Anterior cingulate cortex (tissue), 58 donors: Measurements from ENCODE around the gene MEI4.
"Not testable (repeated sequence)": the region's sequence is repeated elsewhere in the genome, so short reads cannot be mapped to it uniquely, and the experiment has no call there.

Experiments used
- DNase-seq, 58 donors: peaks; one replicate each; lab custom pipeline; 2025; lab: John Stamatoyannopoulos, UW

MEI4 gene

DNA sequence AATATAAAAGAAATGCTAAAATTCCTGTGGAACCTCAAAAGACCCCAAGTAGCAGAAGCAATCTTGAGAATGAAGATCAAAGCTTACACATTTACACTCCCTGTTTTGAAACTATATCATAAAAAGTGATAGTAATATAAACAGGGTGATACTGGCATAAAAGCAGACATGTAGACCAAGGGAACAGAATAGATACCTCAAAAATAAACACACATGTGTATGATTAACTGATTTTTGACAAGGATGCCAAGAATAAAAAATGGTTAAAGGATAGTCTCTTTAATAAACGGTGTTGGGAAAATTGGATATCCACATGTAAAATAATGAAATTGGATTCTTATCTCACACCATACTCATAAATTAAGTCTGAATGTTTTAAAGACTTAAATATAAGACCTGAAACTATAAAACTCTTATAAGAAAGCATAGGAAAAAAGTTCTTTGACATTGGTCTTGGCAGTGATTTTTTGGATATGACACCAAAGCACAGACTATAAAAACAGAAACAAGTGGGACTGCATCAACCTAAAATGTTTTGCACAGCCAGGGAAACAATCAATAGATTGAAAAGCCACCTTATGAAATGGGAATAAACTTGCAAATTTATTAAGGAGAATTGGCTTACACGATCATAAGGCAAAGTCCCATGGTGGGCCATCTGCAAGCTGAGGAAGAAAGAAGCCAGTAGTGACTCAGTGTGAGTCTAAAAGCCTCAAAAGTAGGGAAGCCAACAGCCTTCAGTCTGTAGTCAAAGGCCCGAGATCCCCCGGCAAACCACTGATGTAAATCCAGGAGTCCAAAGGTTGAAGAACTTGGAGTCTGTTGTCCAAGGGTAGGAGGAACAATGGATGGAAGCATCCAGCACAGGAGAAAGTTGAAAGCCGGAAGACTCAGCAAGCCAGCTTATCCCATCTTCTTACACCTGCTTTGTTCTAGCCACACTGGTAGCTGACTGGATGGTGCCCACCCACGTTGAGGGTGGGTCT lies 144.3 kb downstream of the MEI4 start:
- DNase-seq: no peak

DNA sequence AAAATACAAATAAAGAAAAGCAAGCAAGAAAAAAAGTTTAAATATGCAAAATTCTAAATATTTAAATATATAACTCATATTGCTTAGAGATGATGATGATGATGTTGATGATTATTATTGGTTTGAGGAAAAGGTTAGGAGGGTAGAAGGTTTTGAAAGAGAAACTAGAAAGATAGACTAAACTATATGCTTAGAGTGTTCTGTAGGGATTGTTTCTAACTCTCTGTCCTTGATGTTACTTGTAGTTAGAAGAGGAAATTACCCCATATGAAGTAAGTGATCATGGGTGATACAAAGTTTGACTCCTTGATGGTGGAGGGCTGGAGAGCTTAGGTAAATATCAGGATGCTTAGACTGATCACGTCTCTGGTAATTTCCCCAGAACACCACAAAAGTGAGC lies 159.5 kb downstream of the MEI4 start:
- DNase-seq: no peak

DNA sequence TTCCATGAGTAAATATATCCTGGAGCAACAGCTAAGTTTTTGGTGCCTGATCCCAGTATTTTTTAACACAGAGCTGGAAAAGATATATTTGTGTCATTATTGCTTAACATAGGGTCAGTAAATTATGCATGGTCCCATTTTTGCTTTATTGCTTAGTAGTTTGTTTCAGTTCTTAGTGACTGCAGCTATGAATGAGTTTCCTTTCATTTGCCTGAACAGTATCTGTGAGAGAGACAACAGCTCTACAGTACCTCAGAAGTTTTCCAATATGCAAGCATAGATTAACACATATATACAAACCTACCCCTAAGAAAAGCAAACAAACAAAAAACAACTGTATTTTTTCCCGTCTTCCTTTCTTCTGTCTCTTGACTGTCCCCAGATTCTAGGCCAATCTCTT lies 160.3 kb downstream of the MEI4 start:
- DNase-seq: no peak

DNA sequence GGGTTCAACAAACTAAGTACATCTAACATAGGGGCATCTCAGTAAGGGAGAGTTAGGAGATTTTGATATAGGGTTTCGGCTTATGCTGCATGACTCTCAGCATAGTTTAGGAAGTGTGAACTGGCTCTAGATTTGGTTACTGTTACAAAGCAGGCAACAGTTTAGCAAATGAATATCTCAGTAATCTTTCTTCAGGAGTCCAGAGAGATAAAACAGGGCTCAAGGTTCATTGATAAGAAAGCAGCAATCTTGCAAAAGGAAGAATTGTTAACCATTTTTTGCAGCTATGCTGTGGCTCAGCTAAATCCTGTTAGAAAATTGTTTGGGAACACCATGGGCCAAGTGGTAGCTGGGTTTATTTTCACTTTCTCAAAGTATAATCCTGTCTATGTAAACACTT lies 161.3 kb downstream of the MEI4 start:
- DNase-seq: no peak

DNA sequence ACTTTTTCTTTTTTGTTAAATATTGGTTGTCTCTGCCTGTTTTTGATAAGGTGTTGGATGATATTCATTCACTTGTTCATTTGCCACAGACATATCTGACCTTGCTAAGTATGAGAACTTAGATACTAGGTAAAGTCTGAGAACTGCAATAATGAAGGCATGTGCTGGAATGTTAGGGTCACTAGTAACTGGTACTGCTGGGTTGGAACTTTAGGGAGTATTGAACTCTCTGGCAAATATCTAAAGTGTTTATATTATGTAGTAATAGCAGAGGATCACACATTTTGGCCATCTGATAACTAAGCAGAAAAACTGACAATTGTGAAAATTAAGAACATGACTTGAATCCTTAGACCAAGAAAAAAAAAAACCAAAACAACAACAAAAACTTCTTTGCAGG lies 162.7 kb downstream of the MEI4 start:
- no peak for DNase-seq

DNA sequence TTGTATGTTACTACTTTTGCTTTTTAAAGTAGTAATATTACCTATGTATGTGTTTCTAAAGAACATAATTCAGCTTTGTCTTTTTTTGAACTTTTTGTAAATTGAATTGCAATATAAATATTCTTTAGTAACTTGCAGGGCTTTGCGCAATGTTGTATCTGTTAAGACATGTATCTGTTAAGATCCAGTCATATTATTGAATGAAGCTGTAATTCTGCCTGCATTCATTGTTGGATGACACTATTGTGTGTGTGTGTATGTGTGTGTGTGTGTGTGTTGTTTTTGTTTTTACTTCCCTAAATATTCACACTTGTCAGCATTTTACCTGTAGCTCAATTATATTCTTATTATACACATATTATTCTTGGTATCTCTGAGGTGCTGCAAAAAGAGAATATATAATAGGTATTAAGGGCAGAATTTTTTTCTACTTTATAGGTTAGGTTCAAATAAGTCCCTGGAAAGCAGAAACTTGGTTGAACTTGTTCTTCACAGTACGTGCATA lies 164.0 kb downstream of the MEI4 start:
- DNase-seq: no peak

DNA sequence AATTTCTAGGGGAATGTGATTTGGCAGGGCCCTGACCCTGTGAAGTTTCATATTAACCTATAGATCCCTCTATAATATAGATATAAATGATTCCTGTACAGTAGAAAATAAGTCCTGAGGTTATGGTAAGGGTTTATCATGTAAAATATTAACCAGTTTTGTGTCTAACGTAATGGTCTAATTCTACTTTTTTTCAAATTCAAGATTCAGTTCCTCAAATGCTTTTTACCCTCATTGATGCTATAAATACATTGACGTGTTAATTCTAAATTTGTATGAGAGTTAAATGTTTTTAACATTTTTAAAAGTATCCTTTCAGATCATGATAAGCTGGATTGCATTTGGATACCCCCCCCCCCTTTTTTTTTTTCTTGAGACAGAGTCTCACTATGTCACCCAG lies 169.4 kb downstream of the MEI4 start:
- no peak for DNase-seq

DNA sequence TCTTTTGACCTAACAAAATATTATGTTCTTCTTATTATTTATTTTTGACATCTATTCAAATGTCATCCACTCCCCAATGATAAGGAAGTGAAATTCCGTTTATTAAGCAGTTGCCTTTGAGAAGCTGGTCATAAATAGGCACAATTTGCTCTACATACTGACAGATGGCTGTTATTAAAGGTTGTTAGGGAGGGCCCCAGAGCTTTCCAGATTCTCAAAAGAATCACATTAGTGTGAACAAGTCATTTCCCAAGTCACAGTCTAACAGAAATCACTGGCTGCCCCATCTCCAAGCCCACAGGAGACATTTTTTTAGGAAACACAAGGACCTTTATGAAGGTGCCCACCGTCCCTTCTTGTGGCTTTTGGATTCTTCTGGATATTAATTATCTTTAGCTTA lies 172.4 kb downstream of the MEI4 start:
- DNase-seq: no peak

DNA sequence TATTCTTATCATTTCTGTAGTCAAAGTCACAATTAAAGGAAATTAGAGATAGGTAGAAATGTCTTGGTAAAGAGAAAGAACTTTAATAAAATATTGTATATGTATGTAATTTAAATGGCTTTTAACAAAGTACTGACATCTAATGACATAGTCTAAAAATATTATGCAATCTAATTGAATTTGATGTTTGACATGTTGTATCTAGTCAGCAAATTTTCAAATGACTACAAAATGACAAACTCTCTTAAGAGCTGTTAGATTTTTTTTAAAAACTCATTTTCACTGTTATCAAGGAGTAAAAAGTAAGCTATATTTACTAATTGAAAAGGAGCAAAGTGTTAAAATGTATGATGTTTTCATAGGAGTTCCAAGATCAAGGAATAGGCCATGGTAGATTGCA lies 176.9 kb downstream of the MEI4 start:
- DNase-seq: no peak

DNA sequence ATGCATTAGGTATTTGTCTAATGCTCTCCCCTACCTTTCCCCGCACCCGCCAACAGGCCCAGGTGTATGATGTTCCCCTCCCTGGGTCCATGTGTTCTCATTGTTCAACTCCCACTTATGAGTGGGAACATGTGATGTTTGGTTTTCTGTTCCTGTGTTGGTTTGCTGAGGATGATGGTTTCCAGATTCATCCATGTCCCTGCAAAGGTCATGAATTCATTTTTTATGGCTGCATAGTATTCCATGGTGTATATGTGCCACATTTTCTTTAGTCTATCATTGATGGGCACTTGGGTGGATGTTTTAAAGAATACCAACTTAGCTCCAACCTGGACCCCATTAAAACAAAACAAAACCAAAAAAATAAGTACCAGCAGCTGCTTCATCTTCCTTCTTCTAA lies 180.9 kb downstream of the MEI4 start:
- not testable (repeated sequence) for DNase-seq

DNA sequence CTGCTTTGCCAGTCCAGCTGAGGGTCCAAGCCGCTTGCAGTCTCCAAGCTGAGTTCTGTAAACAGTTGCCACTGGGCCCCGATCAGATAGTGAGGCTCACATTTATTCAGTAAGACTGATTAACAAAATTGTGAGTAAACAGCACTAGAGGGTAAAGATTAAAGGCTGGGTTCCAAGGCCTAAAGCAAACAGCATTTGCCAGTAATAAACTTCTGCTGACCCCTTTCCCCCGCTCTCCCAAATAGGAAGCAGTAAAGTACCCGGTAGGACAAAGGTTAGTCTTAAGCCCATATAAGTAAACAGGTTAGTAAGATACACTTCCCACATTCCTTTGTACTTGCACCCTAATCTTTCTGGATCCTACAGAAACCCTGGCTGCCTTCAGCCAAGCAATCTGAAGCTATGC lies 181.8 kb downstream of the MEI4 start:
- no peak for DNase-seq

DNA sequence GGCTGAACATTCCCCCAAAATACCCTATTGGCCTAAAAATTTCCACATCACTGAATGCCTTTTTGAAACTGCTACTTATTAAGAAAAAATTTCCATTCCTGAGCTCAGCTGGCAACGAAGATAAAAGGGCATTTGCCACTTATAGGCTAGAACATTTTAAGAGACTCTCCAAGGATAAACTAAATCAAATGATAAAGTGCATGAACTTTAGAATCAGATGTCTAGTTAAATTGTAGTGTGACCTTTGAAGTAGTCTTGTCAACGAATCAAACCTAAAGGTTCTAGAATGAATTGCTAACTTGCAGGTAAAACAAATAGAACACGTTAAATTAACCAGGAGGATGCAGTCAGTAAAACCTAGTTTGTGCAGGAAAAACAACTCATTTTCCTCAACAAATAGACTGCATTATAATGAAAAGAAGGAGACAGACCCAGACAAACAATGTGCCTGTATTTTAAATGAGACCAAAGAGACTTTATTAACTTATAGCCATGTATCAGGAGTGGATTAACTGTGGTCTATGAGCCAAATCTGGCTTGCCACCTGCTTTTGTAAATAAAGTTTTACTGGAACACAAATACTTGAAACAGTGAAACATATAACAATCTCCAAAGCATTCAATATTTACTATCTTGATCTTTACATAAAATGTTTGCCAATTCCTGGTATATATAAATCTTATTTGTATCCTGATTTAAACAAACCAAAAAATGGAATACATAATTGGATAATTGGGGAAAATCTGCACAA lies 184.4 kb downstream of the MEI4 start:
- no peak for DNase-seq

DNA sequence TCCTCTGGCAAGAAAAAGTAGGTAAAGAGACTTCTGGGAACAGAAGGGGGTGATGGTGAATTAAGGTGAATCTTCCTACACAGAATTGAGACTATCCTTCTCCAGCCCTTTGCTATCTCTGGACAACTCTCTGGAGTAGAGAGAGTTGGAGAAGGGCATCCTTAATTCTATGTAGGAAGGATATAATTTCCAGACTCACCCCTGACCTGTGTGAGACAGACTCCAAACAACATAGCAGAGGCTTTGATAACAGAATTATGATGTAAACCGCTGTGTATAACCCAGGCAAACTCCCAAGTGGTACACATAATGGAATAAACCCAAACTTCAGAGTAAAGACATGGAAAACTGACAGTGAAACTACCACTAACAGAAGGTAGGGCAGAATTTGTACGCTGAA lies 186.5 kb downstream of the MEI4 start:
- DNase-seq: no peak

DNA sequence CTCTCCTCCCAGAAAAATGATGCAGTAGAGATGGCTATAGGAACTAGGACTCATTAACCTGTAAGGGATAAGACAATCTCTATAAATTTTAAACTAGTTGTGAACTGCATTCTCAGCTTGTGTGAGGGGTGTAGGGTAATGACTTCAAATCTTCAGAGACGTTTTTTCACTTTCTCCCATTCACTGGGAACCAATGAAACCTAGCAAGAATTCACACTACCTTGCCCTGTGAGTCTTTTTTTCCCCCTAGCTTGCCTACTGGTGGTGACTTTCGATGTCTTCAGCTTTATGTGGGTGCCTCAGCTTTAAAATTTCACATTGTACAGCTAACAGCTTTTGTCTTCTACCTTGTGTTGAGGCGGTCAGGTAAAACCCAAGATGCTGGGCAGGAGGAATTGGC lies 192.0 kb downstream of the MEI4 start:
- no peak for DNase-seq

DNA sequence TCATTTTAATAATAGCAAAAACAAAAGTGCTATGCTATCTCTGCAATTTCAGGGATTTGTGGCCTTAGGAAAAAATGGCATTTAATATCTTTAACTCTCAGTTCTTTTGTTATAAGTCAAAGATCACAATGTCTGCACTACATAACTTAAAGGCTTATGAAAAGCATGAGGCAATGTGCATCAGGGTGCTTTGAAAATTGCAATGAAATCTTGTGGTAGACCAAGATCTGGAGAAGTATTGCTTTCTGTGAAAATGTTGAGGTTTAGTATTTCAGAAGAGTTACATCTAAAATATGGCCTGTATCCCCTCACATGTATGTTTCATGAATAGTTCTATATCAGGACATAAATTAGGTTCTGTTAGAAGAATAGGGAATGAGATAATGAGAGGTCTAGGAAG lies 200.6 kb downstream of the MEI4 start:
- no peak for DNase-seq

DNA sequence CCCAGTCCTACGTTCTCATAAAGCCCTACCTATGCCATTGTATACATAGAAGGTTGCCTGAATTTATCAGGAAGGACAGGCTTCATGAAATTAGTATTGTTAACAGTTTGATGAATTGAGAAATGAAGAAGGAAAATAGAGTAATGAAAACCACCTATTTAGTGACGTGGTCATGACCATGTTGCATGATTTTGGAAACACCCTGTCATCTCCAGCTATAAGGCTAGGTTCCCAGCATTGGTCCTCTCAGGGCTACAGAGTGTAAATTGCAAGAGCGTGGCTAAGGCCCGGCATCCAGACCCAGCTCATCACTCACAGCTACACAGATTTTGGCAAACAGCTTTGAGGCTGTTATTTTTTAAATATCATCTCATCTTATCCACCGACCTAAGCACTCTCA lies 203.6 kb downstream of the MEI4 start:
- no peak for DNase-seq

DNA sequence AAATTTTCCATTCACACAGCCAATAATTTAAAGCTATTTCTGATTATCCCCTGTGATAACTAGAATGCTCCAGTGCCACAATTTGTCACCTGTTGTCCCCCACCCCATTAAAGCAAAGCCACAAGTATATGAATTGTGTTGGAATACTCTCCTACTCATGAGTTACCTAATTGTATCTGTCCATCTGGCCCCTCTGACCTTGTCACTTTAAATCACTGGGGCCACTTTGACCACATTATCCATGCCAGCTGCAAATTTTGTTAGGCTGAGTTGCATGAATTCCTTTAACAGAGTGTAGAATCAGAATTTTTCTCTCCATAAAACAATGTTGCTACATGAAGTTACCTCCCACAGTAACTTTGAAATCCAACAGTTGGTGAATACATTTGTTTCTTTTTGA lies 204.6 kb downstream of the MEI4 start:
- DNase-seq: no peak

DNA sequence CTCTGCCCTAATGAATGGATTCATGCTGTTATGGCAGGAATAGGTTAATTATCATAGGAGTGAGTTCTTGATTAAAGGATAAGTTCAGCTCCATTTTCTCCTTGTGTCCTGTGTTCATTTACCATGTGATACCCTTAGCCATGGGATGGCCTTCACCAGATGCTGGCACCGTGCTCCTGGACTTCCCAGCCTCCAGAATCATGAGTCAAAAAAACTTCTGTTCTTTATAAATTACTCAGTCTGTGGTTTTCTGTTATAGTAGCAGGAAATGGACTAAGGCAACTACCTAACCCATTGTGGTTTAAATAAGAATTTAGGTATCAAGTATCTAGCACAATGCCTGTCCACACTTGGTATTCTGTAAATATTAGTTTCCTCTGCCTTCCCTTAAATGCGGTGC lies 223.5 kb downstream of the MEI4 start:
- DNase-seq: no peak

DNA sequence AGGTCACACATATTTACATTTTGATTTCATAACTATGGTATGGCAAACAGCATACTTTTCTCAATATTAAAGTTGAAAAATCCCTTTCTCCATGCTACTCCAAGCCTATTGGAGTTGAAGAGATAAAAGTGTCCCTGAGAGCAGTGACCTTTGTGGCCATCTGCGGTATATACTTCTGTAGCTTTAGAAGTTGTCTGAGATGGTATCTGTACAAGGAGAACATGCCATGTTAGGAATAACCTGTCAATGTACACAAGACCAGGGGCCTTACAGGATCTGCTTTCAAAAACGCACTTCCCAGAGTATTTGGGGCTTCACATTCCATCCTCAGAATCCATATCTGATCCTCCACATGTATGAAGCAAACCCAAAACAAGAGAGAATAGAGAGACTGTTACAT lies 226.7 kb downstream of the MEI4 start:
- no peak for DNase-seq

DNA sequence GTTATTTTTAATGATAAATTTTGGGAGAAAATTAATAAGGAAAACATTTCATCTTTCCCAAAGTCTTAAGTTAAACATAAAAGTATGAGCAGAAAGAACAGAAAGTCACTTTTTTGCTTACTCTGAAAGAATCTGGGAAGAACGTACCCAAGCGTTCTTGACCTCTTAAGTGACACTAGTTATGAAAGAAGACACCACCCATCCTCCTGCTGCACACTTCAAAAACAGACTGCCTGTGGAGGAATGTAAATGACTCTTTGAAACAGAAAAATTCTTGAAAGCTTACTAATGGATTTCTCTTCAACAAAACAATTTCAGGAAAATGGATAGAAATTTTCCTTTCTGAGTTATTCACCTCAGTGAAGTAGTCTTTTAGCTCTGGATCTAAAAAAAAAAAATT lies 227.7 kb downstream of the MEI4 start:
- DNase-seq: no peak

DNA sequence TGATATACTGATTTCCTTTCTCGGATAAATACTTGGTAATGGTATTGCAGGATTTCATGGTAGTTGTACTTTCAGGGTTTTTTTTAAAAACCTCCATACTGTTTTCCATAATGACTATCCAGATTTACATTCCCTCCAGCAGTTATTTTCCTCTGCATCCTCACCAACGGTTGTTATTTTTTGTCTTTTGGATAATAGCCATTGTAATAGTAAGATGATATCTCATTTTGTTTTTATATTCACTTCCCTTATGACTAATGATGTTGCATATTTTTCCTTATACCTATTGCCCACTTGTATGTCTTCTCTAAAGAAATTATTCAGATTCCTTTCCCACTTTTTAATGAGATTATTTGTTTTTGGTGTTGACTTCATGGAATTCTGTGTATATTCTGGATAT lies 231.0 kb downstream of the MEI4 start:
- DNase-seq: no peak

DNA sequence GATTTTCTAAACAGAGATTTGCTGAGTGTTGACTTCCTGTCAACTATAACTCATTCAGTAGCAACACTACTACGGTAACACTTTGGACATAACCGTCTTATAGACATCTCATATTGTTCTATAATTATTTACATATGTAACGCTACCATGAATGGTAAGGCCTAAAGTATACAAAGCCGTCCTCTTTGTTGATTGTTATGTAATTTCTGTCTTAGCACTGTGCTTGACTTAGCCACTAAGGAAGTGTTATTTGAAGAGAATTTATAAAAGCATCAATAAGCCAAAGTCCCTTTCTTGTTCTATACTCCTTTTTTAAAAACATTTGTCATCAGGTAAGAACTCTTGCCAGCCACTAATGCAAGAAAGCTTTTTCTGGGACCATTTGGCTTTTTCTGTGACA lies 240.6 kb downstream of the MEI4 start:
- DNase-seq: no peak
